Measurements from ENCODE around the gene RBM33. TPM values are rescaled to one million over a fixed set of nuclear protein-coding genes. Genes with fewer than 3 reads are reported as not detected.

The RBM33 gene
- total RNA-seq, 1 experiment from 2014 or later, result 81.8 TPM

- TF ChIP-seq ZNF532 (CRISPR knock-in tag; IDR thresholded peaks at IDR 0.05; ENCODE audit: borderline replicate concordance) (no peak), SMAD3 (CRISPR knock-in tag; IDR thresholded peaks at IDR 0.05; ENCODE audit: borderline replicate concordance) (no peak), GRHL2 (CRISPR knock-in tag; IDR thresholded peaks at IDR 0.05; ENCODE audit: insufficient replicate concordance, severe bottlenecking) (no peak)
Observed at GRCh38 chr7:155701972-155702544, 57.6 kb downstream of the RBM33 start (continued).

- ChIA-PET POLR2A (no interaction called here), CTCF (interaction anchor here (1.0 kb wide), 1 partner anchor 104 kb away, joined by 3 read pairs; no protein-coding TSS in a partner anchor)
- Mint-ChIP-seq H3K4me1 (peaks cover 13% of the 10 kb centered on the region), H3K9me3 (no peaks in the 10 kb centered on the region), H3K4me3 (no peak overlapping the region), H3K27ac (peak overlapping the region; percentile 44; the same call in 1 of the 2 replicates), H3K27me3 (ENCODE audit: low read depth) (no peaks in the 10 kb centered on the region), H3K36me3 (peaks cover 49% of the 10 kb centered on the region)
- DNase-seq (ENCODE audit: low spot score) (no peak), ATAC-seq (no peak)
- no peak for TF ChIP-seq STAT6 (CRISPR knock-in tag; conservative IDR thresholded peaks at IDR 0.05; ENCODE audit: low read depth)
- TF ChIP-seq TEAD1 (CRISPR knock-in tag; IDR thresholded peaks at IDR 0.05), result no peak
- no peak for TF ChIP-seq JUN (CRISPR knock-in tag; IDR thresholded peaks at IDR 0.05)
- no peak for TF ChIP-seq CBFB (CRISPR knock-in tag; IDR thresholded peaks at IDR 0.05; ENCODE audit: low read depth)
- TF ChIP-seq ATF2 (CRISPR knock-in tag; IDR thresholded peaks at IDR 0.05; ENCODE audit: borderline replicate concordance, low read depth), result no peak
- no peak for TF ChIP-seq ZNF263 (CRISPR knock-in tag; IDR thresholded peaks at IDR 0.05; ENCODE audit: low read depth)
- no peak for TF ChIP-seq FOXP1 (CRISPR knock-in tag; IDR thresholded peaks at IDR 0.05; ENCODE audit: borderline replicate concordance)
- TF ChIP-seq ZNF232 (CRISPR knock-in tag; IDR thresholded peaks at IDR 0.05), result no peak
- TF ChIP-seq ZNF281 (CRISPR knock-in tag; IDR thresholded peaks at IDR 0.05), result no peak
- no peak for TF ChIP-seq NFATC4 (CRISPR knock-in tag; IDR thresholded peaks at IDR 0.05)
- no peak for TF ChIP-seq HMGXB4 (CRISPR knock-in tag; IDR thresholded peaks at IDR 0.05)
- TF ChIP-seq AR (CRISPR knock-in tag; IDR thresholded peaks at IDR 0.05), result no peak
- TF ChIP-seq USF1 (CRISPR knock-in tag; IDR thresholded peaks at IDR 0.05), result no peak
- TF ChIP-seq RORB (CRISPR knock-in tag; IDR thresholded peaks at IDR 0.05), result no peak
Observed at GRCh38 chr7:155702616-155703015, 58.2 kb downstream of the RBM33 start.

All from WTC11 (cell line).